Glutamatergic neuron (in vitro differentiated cells): ENCODE data around the gene ACBD4. TPM values are rescaled to one million over a fixed set of nuclear protein-coding genes. Genes with fewer than 3 reads are reported as not detected.

ENCODE experiments used
- DNase-seq: peaks from one replicate; pipeline ENCODE4 v3.0.0; 2022
- H3K27ac Mint-ChIP-seq: one replicate; pipeline ENCODE4 v1.8.0; 2020; ENCODE audit warnings: mild to moderate bottlenecking, mixed read lengths, inconsistent platforms; ENCODE audit not compliant: unreplicated experiment
- H3K27me3 Mint-ChIP-seq: one replicate; pipeline ENCODE4 v1.8.0; 2020; ENCODE audit warnings: mild to moderate bottlenecking, moderate library complexity, mixed read lengths, inconsistent platforms; ENCODE audit not compliant: unreplicated experiment
- H3K36me3 Mint-ChIP-seq: one replicate; pipeline ENCODE4 v1.8.0; 2020; ENCODE audit warnings: mild to moderate bottlenecking, mixed read lengths, inconsistent platforms; ENCODE audit not compliant: unreplicated experiment
- H3K4me1 Mint-ChIP-seq: one replicate; pipeline ENCODE4 v1.8.0; 2020; ENCODE audit warnings: mild to moderate bottlenecking, low read depth, mixed read lengths, inconsistent platforms; ENCODE audit not compliant: unreplicated experiment
- H3K4me3 Mint-ChIP-seq: one replicate; pipeline ENCODE4 v1.8.0; 2020; ENCODE audit warnings: mild to moderate bottlenecking, mixed read lengths, inconsistent platforms; ENCODE audit not compliant: unreplicated experiment
- H3K9me3 Mint-ChIP-seq: one replicate; pipeline ENCODE4 v1.8.0; 2020; ENCODE audit warnings: mild to moderate bottlenecking, moderate library complexity, mixed read lengths, inconsistent platforms; ENCODE audit not compliant: unreplicated experiment
- total RNA-seq: library from RNA; stranded (reverse); fragmentation: NEBNext Ultra II Directional; extraction: Animal tissue kit (Norgen Biotek cat#: 25700); gene quantifications from one replicate; pipeline ENCODE4 v1.2.1, GENCODE V29; 2021; ENCODE audit not compliant: unreplicated experiment
- TF ChIP-seq, protein P1 (sequence below): fragments of 200-600 bp; sonication (generic); IDR thresholded peaks from one replicate; pipeline ENCODE4 v1.5.0; 2021; ENCODE audit not compliant: partially characterized antibody, unreplicated experiment

The ACBD4 gene
- total RNA-seq, 1 donor from 2014 or later = 3.7 TPM

- H3K4me1 Mint-ChIP-seq = peaks cover 9% of the 10 kb centered on the region
- H3K27ac Mint-ChIP-seq = no peak overlapping the region
- H3K4me3 Mint-ChIP-seq = no peak overlapping the region
- no peaks in the 10 kb centered on the region for H3K9me3 Mint-ChIP-seq
- DNase-seq = no peak
- H3K27me3 Mint-ChIP-seq = peaks cover 5% of the 10 kb centered on the region
- TF ChIP-seq, protein P1, sequence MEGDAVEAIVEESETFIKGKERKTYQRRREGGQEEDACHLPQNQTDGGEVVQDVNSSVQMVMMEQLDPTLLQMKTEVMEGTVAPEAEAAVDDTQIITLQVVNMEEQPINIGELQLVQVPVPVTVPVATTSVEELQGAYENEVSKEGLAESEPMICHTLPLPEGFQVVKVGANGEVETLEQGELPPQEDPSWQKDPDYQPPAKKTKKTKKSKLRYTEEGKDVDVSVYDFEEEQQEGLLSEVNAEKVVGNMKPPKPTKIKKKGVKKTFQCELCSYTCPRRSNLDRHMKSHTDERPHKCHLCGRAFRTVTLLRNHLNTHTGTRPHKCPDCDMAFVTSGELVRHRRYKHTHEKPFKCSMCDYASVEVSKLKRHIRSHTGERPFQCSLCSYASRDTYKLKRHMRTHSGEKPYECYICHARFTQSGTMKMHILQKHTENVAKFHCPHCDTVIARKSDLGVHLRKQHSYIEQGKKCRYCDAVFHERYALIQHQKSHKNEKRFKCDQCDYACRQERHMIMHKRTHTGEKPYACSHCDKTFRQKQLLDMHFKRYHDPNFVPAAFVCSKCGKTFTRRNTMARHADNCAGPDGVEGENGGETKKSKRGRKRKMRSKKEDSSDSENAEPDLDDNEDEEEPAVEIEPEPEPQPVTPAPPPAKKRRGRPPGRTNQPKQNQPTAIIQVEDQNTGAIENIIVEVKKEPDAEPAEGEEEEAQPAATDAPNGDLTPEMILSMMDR = no peak
- H3K36me3 Mint-ChIP-seq = no peaks in the 10 kb centered on the region
Observed at GRCh38 chr17:45113424-45113754, 22.1 kb upstream of the ACBD4 start.

- Mint-ChIP-seq H3K4me3 (no peak overlapping the region), H3K27ac (no peak overlapping the region), H3K9me3 (no peaks in the 10 kb centered on the region), H3K4me1 (peaks cover 9% of the 10 kb centered on the region), H3K27me3 (peaks cover 2% of the 10 kb centered on the region), H3K36me3 (no peaks in the 10 kb centered on the region)
- TF ChIP-seq, protein P1 = no peak
- no peak for DNase-seq
Observed at GRCh38 chr17:45114117-45114932, 21.2 kb upstream of the ACBD4 start.

- Mint-ChIP-seq H3K27me3 (peaks cover 2% of the 10 kb centered on the region), H3K4me1 (peaks cover 9% of the 10 kb centered on the region), H3K9me3 (no peaks in the 10 kb centered on the region), H3K4me3 (no peak overlapping the region), H3K27ac (no peak overlapping the region), H3K36me3 (no peaks in the 10 kb centered on the region)
- no peak for DNase-seq
- TF ChIP-seq, protein P1 = no peak
Observed at GRCh38 chr17:45115015-45115625, 20.4 kb upstream of the ACBD4 start.

GRCh38 chr17:45115871-45116270 is 19.6 kb upstream of the ACBD4 start:
- H3K27ac Mint-ChIP-seq = no peak overlapping the region
- no peak for DNase-seq
- H3K4me1 Mint-ChIP-seq = peaks cover 9% of the 10 kb centered on the region
- TF ChIP-seq, protein P1 = no peak
- peaks cover 2% of the 10 kb centered on the region for H3K27me3 Mint-ChIP-seq
- peak overlapping the region; percentile 23 for H3K4me3 Mint-ChIP-seq
- H3K36me3 Mint-ChIP-seq = no peaks in the 10 kb centered on the region
- H3K9me3 Mint-ChIP-seq = no peaks in the 10 kb centered on the region

DNA sequence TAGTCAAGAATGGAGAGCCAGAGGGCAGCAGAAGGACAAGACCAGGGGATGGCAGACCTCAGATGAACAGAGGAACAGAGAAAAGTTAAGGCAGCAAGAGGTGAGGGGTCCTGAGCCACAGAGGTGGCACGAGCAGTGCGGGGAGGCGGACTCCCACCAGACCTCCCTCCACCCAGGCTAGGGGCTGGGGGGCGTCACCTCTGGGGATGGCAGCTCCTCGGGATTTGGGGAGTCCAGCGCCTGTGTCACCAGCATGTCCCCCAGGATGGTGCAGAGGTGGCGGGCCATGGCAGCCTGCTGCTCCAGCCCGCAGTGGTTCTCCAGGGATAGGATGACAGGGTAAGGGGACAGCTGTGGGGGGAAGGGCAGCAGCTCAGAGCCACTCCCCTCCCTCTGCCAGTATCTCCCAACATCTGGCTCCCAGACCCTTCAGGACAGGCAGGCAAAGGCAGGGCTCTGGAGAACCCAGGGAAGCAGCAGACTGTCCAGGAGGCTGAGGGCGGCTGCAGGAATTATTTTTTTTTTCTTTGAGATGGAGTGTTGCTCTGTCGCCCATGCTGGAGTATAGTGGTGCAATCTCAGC is 19.0 kb upstream of the ACBD4 start:
- Mint-ChIP-seq H3K27me3 (peaks cover 2% of the 10 kb centered on the region), H3K9me3 (no peaks in the 10 kb centered on the region), H3K36me3 (no peaks in the 10 kb centered on the region), H3K27ac (no peak overlapping the region), H3K4me3 (no peak overlapping the region), H3K4me1 (peaks cover 9% of the 10 kb centered on the region)
- TF ChIP-seq, protein P1 = no peak
- no peak for DNase-seq
